GM21381 (cell line): ENCODE results near the gene PNPLA8.
"Not testable (repeated sequence)": the region's sequence is repeated elsewhere in the genome, so short reads cannot be mapped to it uniquely, and the experiment has no call there.

Experiments used
- ATAC-seq: cut with Tn5 transposase; IDR thresholded peaks from one replicate; pipeline ENCODE4 v1.9.1; 2021; ENCODE audit warnings: mild to moderate bottlenecking, moderate library complexity; ENCODE audit not compliant: unreplicated experiment

Gene PNPLA8, protein sequence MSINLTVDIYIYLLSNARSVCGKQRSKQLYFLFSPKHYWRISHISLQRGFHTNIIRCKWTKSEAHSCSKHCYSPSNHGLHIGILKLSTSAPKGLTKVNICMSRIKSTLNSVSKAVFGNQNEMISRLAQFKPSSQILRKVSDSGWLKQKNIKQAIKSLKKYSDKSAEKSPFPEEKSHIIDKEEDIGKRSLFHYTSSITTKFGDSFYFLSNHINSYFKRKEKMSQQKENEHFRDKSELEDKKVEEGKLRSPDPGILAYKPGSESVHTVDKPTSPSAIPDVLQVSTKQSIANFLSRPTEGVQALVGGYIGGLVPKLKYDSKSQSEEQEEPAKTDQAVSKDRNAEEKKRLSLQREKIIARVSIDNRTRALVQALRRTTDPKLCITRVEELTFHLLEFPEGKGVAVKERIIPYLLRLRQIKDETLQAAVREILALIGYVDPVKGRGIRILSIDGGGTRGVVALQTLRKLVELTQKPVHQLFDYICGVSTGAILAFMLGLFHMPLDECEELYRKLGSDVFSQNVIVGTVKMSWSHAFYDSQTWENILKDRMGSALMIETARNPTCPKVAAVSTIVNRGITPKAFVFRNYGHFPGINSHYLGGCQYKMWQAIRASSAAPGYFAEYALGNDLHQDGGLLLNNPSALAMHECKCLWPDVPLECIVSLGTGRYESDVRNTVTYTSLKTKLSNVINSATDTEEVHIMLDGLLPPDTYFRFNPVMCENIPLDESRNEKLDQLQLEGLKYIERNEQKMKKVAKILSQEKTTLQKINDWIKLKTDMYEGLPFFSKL

DNA sequence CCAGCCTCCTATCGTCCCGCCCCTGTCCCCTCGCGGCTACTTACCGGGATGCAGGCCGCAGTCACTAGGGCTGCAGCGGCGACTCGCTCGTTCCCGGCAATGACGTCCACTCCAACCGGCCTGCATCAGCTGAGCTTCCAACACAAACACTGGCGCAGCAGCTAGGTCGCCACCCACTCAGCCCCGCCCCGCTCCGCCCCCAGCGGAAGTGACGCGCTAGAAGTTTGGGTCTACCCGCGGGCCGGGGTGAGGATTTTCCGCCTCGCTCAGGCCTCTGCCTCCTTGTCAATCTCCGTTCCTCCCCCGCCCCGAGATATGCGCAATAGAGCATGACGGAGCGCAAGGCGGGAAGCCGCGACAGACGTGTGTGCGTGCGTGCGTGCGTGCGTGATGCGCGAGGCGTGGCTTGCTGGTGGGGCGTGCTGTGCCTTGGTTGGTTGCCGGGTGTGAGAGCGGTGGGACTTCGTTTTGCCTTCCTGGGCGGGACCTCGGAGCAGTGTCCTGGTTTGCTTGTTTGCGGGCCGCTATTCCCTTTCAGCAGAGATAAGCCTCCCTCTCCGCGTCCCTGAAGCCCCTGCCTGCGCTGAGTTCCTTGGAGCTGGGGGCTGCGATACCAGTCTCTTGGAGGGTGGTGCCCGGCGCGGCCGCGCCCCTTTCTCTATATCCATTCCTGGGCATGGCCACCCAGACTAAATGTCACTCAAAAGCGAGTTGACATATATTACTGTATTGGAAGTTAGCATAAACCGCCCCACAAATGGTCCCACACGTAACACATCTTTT lies at the start of gene PNPLA8:
Gene PNPLA8, minus strand, starts transcription at position 151 of the 783 bp plus-strand sequence. CDS start 10,644 bp downstream, outside the sequence.
- peak; percentile 91 for ATAC-seq

DNA sequence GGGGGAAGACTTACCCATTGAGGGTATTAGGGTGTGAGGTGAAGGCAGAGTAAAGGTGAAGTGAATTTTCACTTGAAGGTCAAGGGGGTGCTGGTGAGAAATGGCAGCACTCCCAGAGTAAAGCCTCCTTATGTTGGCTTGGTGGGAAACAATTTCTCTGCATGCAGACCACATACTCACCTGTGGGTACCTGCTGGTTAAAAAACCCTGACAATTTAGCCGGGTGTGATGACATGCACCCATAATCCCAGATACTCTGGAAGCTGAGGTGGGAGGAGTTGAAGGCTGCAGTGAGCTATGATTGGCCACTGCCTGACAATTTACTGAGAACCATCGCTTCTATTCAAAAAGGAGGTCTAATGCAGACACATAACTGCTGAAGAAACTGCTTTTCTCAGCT lies 49.2 kb upstream of the PNPLA8 start:
- ATAC-seq, result no peak

DNA sequence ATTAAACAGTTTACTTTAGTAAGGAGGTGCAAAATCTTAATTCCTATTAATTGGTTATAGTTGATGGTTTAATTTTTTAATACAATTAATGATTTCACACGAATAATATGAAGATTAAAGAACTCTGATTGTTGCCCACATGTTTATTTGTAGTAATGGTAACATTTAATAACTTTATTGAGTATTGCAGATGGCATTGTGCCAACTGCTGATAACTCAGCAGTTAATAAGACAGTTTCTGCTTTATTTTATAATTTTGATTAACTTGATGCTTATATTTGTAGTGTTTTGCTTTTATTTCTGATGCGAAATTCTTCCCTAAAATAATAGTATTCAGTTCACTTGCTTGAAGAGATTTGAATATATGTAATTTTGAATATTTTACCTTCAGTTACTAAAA lies 46.5 kb upstream of the PNPLA8 start:
- ATAC-seq, result no peak

- peak; percentile 28 for ATAC-seq
Measured at GRCh38 chr7:108570146-108570755, 44.3 kb upstream of the PNPLA8 start.

DNA sequence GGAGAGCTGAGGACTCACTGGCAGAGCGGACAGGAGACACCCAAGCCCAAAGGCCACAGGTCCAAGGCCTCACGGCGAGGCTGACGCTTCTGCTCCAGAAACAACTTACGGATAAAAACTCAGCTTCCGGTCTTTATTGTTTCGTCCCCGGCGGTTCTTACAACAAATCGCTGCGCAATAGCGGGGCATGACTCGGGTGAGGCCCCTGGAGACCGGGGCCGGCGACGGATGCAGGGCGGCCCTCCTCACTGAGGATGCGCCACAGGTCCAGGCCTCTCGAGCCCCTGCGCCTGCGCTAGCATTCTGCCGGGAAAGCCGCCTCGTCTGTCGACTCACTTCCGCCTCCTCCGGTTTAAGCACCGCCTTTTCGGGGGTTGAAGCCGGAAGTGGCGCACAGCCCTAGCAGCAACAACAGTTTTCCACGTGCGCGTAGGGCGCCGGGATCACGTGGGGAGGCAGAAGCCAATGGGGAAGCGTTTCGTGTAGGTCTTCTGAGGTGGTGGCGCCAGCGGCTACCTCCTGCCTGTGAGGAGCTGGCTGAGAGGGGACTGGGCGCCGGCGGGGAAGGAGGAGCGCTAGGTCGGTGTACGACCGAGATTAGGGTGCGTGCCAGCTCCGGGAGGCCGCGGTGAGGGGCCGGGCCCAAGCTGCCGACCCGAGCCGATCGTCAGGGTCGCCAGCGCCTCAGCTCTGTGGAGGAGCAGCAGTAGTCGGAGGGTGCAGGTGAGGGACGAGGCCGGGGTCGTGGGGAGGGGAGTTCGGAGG lies 43.6 kb upstream of the PNPLA8 start, which contains the start of the genes DNAJB9 and THAP5:
Gene DNAJB9, plus strand, starts transcription at position 494 of the 765 bp plus-strand sequence. CDS start 1,853 bp downstream, outside the sequence.
Gene THAP5, minus strand, starts transcription at position 326 of the 765 bp plus-strand sequence. Its CDS starts 137 bp downstream, at position 189.
- peak; percentile 91 for ATAC-seq

GRCh38 chr7:108568801-108569380 lies 43.0 kb upstream of the PNPLA8 start:
- no peak for ATAC-seq

GRCh38 chr7:108565987-108566386 lies 40.1 kb upstream of the PNPLA8 start:
- no peak for ATAC-seq

DNA sequence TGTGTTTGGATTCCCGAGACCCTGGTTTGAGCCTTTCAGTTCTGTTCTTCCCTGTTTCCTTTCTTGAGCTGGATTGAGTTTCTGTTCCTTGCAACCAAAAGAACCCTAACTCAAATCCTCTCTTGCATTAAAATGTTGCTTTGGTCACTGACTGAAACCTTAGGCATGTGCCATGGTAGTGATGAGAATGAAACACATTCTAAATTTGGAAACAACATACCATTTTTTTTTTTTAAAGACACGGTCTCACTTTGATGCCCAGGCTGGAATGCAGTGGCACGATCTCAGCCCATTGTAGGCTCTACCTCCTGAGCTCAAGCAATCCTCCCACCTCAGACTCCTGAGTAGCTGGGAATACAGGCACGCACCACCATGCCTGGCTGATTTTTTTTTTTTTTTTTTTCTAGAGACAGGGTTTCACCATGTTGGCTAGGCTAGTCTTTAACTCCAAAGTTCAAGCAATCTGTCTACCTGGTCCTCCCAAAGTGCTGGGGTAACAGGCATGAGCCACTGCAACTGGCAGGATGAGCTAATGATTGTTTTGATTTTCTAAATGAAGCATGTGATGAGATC lies 35.2 kb upstream of the PNPLA8 start:
- ATAC-seq, result no peak

DNA sequence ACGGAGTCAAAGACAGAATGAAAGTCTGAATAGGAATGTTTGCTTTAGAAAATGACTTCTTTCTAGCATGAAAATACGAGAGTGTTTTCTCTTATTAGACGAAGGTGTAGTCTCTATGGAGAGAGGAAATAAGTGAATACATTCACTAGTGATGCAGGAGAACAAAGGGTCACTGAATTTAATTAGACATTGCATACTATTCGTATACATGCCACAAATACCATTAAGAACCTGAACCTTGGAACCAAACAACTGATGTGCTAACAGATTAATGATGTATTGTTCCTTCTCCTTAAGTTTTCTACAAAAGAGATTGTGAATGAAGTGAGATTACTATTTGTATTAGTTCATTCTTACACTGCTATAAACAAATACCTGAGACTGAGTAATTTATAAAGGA lies 33.3 kb upstream of the PNPLA8 start:
- no peak for ATAC-seq

DNA sequence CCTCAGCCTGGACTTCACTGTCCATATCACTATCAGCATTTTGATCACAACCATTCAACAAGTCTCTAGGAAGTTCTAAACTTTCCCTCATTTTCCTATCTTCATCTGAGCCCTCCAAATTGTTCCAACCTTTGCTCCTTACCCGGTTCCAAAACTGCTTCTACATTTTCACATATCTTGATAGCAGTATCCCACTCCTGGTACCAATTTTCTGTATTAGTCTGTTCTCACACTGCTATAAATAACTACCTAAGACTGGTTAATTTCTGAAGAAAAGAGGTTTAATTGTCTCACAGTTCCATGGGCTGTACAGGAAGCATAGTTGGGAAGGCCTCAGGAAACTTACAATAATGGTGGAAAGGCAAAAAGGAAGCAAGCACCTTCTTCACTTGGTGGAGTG lies 31.7 kb upstream of the PNPLA8 start:
- ATAC-seq, result no peak

DNA sequence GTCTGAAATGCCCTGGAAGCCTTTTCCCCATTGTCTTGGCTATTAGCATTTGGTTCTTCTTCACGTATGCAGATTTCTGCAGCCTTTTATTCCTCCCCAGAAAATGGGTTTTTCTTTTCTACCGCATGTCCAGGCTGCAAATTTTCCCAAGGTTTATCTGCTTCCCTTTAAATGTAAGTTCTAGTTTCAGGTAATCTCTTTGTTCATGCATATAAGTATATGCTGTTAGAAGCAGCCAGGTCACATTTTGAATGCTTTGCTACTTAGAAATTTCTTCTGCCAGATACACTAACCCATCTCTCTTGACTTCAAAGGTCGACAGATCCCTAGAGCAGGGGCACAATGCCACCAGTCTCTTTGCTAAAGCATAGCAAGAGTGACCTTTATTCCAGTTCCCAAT lies 31.3 kb upstream of the PNPLA8 start:
- no peak for ATAC-seq

GRCh38 chr7:108556665-108557064 lies 30.7 kb upstream of the PNPLA8 start:
- ATAC-seq, result not testable (repeated sequence)

DNA sequence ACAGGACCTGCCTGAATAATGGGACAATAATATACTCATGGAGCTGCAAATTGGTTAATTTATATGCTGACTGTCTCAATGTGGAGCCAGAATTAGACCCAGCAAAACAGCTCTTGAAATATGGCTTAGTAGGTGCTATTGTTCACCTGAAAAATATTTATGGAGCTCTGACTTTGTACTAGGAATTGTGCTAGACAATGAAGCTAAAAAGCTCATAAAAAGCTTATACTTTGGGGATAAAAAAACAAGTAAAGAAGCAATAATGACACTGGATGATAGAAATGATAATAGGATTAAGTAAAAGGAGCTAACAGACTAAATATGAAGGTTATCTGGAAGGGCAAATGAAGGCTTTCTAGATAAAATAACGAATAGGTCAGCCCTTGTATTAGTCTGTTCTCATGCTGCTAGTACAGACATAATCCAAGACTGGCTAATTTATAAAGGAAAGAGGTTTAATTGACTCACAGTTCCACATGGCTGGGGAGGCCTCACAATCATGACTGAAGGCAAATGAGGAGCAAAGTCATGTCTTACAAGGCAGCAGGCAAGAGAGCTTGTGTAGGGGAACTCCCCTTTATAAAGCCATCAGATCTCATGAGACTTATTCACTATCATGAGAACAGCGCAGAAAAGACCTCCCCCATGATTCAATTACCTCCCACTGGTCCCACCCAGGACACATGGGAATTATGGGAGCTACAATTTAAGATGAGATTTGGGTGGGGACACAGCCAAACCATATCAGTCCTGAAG lies 22.4 kb upstream of the PNPLA8 start:
- not testable (repeated sequence) for ATAC-seq

- no peak for ATAC-seq
Measured at GRCh38 chr7:108541478-108541877, 15.5 kb upstream of the PNPLA8 start.

GRCh38 chr7:108538685-108539084 lies 12.8 kb upstream of the PNPLA8 start:
- ATAC-seq, result not testable (repeated sequence)

GRCh38 chr7:108538236-108538635 lies 12.3 kb upstream of the PNPLA8 start:
- not testable (repeated sequence) for ATAC-seq

- ATAC-seq, result no peak
Measured at GRCh38 chr7:108537229-108537628, 11.3 kb upstream of the PNPLA8 start.

GRCh38 chr7:108535744-108536143 lies 9.8 kb upstream of the PNPLA8 start:
- ATAC-seq, result no peak
